Suppressor macrophage (primary cell): ENCODE results near the gene NRCAM.
A peak's percentile ranks its signal among the peaks of the same experiment; 100 is the strongest.
"Not testable (repeated sequence)": the region's sequence is repeated elsewhere in the genome, so short reads cannot be mapped to it uniquely, and the experiment has no call there.

Source experiments
- DNase-seq, 4 experiments: peaks; one replicate each; pipeline ENCODE4 v3.0.0-alpha.2; 2020 to 2022

NRCAM gene

DNA sequence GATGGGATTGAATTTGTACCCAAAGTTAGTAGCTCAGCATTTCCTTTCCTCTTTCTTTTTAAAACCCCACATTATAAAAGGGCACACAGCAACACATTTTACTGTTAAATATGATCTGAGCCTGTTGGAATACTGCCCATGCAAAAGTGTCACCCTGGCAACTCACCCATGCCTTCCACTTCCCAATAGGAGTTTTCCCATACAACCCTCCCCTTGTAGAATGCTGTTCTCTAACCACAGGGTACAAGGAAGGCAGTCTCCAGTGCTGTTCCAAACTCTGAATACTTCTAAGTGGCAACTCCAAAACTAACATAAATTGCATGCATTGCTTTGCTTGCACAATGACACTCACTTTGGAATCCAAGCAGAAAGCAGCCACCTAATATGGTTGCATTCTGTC is 60.8 kb downstream of the NRCAM start:
- no peak for DNase-seq

DNA sequence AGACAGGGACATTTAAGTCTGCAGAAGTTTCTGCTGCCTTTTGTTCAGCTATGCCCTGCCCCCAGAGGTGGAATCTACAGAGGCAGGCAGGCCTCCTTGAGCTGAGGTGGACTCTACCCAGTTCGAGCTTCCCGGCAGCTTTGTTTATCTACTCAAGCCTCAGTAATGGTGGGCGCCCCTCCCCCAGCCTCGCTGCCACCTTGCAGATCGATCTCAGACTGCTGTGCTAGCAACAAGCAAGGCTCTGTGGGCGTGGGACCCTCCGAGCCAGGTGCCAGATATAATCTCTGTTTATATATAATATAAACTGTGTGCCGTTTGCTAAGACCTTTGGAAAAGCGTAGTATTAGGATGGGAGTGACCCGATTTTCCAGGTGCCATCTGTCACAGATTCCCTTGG is 63.1 kb downstream of the NRCAM start:
- DNase-seq: not testable (repeated sequence)

DNA sequence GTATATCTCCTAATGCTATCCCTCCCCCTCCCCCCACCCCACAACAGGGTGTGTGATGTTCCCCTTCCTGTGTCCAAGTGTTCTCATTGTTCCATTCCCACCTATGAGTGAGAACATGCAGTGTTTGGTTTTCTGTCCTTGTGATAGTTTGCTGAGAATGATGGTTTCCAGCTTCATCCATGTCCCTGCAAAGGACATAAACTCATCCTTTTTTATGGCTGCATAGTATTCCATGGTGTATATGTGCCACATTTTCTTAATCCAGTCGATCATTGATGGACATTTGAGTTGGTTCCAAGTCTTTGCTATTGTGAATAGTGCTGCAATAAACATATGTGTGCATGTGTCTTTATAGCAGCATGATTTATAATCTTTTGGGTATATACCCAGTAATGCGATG is 68.5 kb downstream of the NRCAM start:
- not testable (repeated sequence) for DNase-seq

DNA sequence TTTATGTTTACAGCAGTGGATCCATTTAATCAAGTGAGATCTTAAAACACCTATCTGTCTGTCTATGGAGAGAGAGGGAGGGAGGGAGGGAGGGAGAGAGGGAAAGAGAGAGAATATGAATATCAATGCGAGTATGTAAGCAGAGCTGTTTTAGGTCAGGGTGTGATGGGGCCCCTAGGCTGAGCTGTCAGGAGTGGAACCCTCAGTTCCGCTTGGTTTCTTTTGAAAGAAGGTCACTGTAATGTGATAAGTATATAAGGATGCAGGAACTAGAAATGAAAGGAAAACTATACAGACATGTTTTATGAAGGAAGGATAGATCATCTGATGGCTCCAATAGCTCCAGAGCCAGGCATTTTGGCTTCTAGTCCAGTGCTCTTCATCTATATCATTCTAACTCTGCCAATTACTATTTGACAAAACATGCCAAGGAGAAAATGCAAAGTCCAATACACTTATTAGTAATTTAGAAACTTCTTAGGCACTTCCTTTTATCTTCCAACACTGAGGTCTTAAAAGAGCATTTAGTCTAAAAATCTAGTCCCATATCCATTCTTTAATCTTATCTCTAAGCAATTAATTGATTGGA is 70.3 kb downstream of the NRCAM start:
- DNase-seq: no peak

DNA sequence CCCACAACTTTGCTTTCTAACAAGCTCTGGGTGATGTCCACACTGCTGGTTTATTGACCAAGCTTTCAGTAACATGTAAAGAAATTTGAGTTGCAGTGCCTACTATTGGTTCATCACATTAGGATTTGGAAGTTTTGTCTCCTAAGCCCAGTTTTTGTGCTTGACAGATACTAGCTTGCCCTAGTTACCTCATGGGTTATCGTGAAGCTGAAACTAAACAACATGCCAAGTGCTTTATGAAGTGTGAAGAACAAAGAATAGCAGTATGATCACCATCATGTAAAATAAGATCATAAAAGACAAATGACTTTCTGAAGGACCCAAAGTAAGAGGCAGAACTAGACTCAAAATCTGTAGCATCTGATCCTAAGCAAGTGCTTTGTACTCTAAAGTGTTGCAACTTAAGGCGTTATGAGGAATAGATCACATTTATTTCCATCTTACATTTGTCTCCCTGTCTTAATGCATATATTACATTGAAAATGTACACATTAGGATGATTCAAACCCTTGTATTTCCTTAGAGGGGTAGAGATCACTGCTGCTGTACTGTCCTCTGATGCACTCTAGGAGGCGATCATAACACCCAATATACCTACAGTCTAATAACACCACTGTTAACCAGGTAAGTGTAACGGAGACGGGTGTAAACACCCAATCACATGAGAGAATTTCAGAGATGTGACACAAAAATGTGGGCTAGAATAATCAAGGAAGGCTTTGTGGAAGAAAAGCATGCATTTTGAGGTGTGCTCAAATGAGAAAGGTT is 71.3 kb downstream of the NRCAM start:
- no peak for DNase-seq

DNA sequence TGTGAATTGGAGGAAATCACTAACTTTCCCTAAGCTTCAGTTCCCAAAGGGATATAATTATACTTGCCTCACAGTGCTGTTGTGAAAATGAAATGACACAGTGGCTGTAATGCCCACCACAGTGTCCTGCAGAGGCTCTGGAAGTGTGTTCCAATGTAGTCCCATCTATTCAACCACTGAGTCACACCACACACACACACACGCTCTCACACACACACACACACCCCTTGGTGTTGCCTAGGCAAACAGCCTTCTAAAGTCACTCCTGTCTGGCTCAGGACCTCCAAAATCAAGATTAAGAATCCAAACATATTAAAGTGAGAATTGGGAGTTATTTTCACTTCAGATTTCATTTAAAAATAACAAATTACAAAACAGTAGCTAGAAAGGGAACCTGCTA is 73.3 kb downstream of the NRCAM start:
- no peak for DNase-seq

DNA sequence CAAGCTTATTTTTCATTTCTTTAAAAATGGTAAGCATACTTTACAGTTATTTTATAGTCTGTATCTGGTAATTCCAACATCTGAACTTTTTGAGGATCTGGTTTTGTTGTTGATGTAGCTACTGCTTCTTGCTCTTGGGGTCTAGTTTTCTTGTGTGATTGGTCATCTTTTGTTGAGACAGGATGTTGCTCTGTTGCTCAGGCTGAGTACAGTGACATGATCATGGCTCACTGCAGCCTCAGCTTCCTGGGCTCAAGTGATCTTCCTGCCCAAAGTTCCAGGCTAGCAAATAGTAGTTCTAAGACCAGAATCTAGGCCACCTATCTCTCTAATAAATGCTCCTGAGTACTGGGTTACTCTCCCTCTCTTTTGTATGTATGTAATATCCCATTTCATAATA is 75.7 kb downstream of the NRCAM start:
- DNase-seq: no peak

DNA sequence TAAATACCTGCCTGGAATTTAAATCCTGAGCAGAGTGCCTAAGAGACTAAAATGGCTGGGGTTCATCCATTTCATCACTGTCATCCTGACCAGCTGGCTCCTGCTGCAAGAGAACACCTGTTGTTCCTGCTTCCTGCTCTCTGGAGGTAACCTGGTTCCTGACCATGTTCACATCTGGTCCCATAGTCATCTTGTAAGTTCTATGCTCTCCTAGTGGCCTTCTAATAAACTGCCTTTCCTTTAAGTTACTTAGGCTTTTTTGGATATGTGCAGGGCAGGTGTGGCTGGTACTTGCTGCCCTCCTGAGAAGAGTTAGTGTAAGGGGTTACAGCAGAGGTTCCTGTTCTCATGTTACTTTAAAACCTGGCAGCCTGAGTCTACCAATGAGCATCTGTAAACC is 80.0 kb downstream of the NRCAM start:
- no peak for DNase-seq

DNA sequence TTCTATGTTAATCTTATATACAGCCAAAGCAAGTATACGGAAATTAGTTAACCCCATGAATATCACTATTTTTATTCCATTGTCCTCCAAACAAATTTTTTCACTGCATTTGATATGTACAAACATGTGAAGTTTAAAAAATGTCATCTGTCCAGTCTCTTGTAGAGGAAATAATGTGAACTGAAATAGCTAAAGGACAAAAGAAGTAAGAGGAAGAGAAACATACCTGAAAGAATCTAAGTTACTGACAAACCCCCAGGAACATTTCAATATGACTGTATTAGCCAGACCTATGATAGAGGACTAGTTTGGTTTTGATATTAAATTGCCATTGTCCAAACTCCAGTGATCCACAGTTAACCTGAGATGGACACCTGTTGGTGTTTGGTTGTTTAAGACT is 80.6 kb downstream of the NRCAM start:
- DNase-seq: no peak

DNA sequence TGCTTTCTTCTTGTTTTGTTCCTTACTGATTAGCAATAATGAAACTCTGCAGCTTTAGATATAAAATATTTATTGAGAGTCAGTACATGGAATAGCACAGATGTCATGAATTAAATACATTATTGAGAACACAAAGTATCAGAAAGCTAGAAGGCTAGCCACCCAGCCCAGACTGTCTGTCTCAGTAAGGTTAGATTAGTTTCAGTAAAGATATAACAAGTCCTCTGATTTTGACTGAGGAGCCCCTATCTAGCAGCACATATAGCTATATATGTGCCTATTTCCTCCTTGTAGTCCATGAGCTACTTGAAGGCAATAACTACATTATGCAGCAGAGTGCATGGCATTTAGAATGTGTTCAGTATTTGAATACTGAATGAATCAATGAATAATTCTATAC is 81.3 kb downstream of the NRCAM start:
- DNase-seq: no peak

DNA sequence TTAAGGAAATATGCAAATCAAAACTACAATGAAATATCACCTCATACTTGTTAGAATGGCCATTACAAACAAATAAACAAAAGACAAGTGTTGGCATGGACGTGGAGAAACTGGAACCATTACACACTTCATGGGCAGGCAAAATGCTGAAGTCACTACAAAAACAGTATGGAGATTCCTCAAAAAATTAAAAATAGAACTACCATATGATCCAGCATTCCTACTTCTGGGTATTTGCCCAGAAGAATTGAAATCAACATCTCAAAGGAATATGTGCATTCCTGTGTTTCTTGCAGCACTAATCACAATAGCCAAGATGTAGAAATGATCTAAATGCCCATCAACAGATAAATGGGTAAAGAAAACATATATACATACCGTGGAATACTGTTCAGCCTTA is 83.6 kb downstream of the NRCAM start:
- no peak for DNase-seq

DNA sequence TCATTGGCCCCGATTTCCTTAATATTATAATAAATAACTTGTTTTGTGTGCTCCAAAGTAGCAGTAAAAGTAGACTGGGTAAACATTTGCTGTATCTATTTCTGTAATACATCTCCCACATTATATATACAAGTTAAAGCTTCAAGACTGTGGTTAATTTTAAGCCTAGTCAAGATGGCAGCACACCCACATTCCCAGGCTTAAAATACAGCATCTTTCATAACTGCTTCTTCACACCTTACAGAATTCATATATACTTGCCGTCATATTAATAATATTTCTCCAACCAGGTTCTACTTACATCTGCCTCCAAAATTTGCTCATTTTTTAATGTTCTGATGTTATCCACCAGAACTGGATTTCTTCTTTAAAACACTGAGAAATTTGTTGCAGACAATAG is 85.6 kb downstream of the NRCAM start:
- DNase-seq: no peak

DNA sequence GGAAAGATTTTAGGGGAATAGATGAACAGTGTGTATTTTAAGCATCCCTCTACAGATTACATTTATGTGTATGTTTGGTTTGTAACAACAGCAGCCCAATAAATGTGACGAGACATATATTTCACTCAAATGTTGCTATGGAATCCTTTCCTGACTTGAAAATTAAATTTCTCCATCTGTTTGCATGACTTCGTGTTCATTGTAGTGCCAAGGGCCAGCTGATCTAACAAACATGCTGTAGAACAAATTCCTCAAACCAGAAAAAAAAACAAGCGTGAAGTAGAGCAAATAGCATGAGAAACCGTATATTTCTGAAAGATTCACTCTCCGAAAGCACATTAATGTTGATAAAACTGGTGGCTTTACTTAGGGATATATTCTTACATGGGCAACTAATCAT is 87.8 kb downstream of the NRCAM start:
- DNase-seq: no peak

DNA sequence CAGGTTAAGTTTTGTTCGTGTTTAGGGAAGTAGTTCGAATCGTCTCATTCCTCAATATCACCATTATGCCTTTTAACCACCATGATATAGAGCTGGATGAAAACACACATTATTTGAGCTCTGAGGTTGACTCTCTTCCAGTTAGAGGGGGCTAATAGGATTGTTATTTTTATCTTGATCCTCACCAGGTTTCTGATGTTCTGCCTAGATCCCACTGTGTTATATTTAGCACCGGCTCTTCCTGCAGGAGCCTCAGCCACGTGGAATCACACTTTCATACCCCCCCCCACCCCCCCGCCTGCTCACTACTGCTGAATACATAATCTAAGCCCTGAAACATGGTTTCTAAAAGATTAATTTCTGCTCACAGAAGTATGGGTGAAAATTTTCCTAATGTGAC is 88.3 kb downstream of the NRCAM start:
- no peak for DNase-seq

DNA sequence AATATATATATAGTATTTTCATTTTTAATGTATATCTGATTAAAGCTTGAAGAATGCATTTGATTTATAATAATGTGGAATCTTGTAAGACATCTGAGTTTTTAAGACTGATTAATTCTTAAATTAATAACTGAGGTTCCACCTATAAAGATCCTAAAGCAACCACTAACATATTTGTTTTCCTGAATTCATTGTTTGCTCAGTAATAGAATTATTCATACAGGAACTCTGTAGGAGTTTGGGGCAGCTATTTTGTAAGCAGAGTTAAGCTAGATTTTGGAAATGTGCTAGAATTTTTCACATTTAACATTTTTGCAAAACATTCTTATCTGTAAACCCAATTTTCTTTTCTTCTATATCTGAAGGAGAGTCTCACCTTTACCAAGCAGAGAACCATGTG is 88.9 kb downstream of the NRCAM start:
- DNase-seq: no peak

DNA sequence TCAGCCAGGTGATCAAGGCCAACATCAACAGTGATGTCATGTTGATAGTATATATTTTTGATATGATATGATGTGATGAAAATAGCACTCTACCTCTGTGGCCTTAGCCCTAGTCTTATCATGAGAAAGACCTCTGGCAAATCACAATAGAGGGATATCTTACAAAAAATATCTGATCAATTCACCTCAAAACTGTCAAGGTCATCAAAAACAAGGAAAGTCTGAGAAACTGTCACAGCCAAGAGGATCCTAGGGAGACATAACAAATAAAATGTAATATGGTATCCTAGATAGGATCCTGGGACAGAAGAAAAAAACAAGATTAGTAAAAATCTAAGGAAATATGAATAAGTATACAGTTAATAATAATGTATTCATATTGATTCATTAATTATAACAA is 92.6 kb downstream of the NRCAM start:
- no peak for DNase-seq

DNA sequence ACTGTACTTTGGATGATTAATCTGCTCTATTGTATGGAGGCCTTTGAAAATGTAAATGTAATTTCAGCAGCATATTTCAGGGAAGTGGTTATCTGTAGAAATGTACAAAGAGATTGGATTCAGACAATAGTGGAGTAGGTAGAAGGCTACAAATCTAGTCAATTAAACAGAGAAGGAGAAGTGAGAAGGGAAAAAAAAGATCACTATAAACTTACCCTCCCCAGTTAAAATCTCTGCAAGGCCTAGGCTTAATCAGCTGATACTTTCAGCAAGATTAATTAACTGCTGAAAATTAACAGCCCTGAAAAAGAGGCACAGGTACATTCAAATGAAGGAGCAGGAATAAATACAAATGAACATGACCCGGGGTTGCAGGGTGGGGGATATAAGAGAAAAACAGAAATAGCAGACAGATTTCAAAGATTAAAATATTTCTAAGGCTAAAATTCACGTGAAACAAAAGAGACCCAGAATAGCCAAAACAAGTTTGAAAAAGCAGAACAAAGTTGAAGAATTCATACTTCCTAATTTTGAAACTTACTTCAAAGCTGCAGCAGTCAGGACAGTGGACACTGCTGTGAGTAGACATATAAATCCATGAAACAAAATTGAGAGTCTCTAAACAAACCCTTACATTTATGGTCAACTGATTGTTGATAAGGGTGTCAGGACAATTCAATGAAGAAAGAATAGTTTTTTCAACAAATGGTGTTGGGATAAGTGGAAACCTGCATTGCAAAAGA is 96.0 kb downstream of the NRCAM start:
- DNase-seq: peak; percentile 9 to 46 (median 26)

DNA sequence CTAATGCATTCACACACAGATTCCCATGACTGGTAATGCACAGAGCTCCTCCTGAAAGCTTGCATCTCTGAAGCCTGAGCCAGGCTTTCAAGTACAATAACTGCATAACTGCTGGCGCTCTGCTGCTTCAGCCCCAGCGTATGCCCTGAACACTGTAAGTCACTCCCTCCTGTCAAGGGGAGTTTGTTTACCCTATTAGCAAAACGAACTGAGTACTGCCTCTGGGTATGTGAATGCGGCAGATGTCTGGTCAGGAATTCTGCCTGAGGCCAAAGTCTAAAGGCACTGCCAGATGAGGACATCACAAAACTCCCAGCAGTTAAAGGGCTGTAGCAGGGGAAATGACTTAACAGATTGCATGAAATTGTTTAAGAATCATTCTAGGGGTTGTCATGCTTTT is 97.7 kb downstream of the NRCAM start:
- no peak for DNase-seq

DNA sequence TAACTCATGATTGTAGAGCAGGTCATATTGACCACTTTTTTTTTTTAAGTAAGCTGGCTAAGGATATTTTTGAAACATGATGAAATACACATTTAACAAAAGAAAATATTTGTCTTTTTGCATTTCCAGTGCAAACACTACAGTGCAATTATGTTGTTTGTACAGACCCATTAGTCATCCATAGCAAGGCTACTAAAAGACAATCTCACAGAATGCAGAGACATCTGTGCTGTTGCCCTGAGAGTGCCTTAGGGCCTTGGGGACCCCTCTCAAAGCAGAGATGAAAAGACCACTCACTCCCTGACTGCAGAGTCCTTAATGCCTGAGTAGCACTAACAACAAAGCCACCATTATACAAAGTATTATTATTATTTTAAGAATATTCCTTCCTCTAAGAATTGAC is 104.5 kb downstream of the NRCAM start:
- no peak for DNase-seq

DNA sequence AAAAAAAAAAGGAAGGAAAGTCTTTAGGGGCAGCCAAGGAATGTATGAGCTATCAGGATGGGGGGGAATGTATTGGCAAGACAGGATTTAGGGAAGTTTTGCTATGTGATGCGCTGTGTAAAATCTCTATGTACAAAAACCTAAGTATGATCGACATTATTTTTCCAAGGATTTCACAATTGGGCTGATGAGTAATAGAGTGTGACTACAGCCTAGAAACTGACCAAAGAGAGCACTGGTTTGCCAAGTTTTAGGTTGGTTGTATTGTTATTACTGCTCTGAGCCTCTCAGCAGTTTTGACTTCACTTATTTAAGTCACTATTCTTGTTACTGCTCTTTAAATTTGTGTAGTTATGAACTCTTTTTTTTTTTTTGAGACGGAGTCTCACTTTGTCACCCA is 107.3 kb downstream of the NRCAM start:
- peak in 2 of 4 experiments; percentile 2 to 18 for DNase-seq

DNA sequence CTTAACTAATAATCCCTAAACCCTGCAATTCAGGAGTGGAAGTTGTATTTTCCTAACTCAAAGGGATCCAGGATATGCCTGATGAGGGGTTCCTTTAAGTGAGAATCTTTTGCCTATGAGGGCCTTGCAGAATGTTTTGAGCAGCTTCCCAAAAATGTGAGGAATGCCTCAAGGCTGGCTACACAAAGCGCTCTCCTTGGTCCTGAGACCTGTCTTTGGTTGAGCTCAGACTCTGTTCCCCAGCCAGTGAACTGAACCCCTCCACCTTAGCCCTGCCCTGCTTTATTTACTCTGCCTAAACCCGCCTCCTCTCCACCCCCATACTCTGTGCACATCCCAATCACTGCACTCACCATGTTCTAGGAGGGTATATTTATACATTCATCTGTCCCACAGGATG is 108.6 kb downstream of the NRCAM start:
- DNase-seq: peak in 3 of 4 experiments; percentile 3 to 9 (median 8)

DNA sequence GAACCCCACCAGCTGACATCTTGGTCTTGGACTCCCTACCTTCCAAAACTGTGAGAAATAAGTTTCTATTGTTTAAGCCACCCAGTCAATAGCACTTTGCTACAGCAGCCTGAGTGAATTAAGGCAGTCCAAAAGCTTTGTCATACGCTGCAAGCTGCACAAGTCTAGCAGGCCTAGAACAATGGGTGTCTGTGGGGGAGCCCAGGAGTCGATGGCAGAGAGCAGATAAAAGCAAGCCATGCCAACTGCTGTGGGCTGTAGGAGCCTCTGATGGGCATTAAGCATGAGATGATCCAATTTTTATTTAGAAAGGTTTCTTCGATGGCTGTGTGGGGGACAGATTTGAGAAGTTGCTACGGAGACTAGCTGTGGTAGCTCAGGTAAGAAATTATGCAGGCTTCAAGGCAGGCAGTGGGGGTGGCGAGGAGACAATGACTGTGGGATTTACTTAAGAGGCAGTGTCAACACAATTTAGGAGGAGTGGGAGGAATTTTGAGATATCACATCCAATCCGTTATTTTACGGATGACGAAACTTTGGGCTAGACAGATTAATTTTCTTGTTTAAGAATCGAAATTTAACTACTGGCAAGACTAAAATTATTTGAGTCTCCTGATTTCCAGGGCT is 110.4 kb downstream of the NRCAM start:
- no peak for DNase-seq

DNA sequence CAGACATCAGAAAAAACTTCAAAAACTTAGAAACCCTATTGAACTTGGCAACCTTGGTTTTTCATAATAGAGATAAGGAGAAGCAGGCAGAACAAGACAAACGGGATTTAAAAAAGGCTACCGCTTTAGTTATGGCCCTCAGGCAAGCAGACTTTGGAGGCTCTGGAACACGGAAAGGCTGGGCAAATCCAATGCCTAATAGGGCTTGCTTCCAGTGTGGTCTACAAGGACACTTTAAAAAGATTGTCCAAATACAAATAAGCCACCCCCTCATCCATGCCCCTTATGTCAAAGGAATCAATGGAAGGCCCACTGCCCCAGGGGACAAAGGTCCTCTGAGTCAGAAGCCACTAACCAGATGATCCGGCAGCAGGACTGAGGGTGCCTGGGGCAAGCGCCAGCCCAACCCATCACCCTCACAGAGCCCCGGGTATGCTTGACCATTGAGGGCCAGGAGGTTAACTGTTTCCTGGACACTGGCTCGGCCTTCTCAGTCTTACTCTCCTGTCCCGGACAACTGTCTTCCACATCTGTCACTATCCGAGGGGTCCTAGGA is 115.3 kb downstream of the NRCAM start:
- no peak for DNase-seq
